T-helper 1 cell (primary cell): Measurements from ENCODE around the gene HAGHL.
"Not testable (repeated sequence)": the region's sequence is repeated elsewhere in the genome, so short reads cannot be mapped to it uniquely, and the experiment has no call there.

Source experiments
- DNase-seq, 5 donors: peaks; one replicate each; pipeline ENCODE4 v3.0.0-alpha.2; 2012 to 2020

The HAGHL gene

DNA sequence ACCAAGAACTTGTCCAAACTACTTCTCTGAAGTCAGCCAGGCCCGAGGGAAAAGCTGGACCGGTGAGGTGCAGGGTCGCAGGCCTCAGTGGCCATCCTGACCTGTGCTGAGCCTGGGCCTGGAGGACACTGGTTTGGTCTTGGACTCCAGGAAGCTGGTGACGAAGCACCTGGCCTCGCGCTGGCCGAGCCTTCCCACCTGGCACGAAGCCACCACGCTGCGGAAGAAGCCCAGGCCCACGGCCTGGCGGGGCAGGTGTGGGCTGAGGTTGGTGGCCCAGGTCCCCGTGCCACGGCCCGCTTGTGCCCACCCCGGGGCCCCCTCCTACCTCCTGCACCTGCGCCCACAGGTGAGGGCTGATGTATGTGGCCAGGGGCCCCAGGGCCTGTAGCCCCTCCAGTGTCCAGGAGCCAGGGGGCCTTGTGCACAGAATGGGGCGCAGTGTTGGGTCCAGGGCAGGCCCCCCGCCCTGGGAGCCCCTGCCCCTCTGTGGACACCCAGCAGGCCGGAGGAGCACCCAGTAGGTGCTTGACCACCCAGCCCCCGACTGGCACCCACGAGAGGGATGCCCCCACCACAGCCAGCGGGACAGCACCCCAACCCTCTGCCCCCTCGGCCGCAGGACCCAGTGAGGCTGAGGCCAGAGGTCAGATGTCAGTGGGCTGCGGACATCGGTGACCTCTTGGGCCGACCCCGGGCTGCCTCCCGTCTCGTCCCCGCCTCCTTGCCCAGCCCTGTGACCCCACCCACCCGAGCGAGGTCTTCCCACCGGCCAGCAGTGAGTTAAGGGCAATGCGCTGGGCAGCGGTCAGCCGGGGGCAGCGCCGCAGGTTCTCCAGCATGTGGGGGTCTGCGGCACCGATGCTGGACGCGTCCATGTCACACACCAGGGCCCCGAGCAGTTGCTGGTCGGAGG lies 47.4 kb downstream of the HAGHL start:
- no peak for DNase-seq

DNA sequence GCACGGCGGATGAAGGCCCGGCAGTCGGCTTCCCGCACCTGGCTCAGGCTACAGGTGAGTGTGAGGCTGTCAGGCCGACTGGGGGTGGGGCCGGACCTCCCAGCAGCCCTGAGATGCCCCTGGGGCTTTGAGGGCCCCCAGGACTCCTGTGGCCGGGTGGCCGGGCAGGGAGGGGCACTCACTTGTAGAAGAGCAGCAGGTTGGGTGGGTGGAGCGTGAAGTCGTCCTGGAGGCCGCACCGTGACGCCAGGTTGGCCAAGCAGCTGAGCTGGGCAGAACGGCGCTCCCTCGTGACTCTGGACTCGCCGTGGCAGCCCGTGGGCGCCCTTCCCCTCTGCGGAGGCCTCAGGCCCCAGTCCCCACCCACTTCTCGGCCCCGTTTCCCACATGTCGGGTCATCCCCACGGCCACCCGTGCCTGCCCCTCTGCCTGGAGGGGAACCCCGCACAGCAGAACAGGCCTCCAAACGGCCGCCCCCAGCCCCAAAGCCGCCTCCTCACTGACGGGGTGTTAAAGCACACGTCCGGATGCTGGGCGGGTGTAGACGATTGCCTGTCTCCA lies 48.4 kb downstream of the HAGHL start:
- DNase-seq = no peak

DNA sequence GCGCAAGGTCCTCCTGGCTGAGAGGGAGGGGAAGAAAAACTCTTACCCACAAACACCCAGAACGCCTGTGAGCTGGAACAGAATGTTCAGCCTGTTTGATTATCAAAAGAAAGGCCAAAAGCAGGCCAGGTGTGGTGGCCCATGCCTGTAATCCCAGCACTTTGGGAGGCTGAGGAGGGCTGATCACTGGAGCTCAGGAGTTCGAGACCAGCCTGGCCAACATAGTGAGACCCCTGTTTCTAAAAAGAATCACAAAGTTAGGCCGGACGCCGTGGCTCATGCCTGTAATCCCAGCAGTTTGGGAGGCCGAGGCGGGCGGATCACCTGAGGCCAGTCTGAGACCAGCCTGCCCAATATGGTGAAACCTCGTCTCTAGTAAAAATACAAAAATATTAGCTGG lies 49.4 kb downstream of the HAGHL start:
- DNase-seq = not testable (repeated sequence)

DNA sequence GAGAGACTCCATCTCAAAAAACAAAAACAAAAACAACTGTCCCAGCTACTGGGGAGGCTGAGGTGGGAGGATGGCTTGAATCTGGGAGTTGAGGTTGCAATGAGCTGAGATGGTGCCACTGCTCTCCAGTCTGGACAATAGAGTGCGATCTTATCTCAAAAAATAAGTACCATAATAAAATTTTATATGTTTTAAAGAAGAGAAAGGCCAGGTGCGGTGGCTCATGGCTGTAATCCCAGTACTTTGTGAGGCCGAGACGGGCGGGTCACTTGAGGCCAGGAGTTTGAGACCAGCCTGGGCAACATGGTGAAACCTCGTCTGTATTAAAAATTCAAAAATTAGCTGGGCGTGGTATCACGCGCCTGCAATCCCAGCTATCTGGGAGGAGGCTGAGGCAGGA lies 49.9 kb downstream of the HAGHL start:
- no peak for DNase-seq

DNA sequence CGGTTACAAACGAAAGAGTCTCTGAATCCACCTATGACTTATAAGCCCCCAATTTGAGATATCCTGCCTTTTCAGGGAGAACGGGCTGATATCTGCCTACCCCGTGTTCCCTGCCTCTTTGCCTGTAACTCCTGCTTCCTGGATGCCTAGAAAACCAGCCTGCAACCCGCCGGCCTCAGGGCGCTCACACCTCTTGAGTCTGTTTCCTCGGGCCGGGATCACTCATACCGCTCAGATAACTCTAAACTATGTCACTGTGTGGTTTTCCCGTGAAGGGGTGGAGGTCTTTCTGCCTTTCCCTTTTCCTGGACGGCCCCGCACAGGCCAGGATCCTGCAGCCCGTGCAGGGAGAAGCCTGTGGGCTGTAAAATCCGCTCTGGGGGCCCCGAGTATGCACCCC lies 50.9 kb downstream of the HAGHL start:
- DNase-seq = no peak

DNA sequence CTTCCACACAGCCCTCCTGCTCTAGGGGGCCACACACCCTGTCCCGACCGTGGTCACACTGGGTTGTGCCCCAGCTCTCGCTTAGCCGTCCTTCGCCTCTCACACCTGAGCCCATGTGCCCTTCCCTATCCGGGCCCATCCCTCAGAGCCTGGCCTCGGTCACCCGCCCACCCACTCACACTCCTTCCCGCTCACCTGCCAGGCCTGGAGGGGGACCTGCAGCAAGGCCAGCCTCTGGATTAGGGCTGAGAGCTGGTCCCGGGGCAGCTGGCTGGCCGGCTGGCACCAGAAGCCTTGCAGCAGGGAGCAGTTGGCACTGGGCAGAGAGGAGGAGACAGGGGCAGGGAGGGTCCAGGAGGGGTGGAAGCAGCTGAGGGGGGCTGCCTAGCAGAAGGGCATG lies 51.5 kb downstream of the HAGHL start:
- DNase-seq = no peak

DNA sequence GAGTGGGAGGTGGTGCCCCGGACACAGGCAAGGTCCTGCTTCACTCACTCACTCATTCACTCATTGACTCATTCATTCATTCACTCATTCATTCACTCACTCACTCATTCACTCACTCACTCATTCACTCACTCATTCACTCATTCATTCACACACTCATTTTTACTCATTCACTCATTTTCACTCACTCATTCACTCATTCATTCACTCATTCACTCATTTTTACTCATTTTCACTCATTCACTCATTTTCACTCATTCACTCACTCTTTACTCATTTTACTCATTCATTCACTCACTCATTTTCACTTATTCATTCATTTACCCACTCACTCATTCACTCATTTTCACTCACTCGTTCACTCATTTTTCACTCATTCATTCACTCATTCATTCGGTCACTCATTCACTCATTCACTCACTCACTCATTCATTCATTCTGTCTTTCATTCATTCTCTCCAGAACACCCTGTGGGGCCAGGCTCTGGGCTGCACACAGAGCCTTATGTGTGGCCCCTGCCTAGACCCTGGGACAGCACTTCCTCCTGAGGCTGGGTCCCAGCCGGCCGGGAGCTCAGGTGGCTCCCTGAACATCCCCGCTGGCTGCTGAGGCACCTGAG lies 52.1 kb downstream of the HAGHL start:
- no peak for DNase-seq
